GM21529 (cell line): ENCODE results near the gene FHL2.

Experiments used
- ATAC-seq: cut with Tn5 transposase; IDR thresholded peaks from one replicate; pipeline ENCODE4 v1.9.1; 2021; ENCODE audit not compliant: unreplicated experiment

Gene FHL2

DNA sequence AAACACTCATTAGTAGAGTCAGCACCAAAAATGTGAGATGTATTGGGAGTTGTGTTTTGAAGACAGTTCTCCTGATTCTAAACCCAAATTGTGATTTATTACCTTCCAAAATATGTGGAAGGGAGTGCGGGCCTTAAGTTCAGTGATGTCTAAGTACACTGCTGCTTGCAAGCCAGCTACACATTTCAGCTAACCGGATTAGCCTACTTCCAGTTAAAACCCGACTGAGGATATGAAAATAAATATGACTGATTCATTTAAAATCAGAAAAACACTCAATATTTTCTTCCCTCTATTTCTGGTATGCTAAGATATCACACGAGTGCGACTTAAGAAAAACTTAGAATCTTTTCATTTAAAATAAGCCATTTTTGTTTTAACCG lies 907 bp downstream of the FHL2 start:
- no peak for ATAC-seq

DNA sequence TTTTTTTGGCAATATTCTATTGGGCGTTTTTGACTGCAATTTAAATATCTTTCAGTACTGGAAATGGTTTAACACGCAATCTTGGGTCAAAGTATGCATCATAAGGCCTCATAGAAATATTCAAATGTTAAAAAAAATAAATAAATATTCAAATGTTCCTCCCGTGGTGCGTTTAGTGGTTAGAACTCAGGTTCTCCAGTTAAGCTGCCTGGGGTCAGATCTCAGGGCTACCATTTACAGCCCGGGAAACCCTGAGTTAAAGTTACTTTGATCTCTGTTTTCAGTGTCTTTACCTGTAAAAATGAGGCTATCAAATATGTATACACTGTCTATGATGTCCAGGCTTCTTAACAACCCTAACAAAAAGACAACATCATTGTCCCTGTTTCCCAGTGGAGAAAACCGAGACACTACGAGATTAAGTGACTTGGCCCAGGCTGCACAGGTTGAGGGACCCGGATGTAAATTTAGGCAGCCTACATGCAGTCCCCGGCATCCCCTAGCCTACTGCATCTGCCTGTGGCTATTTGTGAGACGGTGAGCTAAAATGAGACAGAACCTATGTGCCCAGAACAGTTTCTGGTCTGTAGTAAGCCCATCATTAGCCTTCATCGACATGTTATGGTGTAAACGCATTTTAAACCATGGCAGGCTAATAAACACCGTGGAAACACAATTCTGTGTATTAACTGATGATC lies 1.7 kb downstream of the FHL2 start:
- no peak for ATAC-seq

DNA sequence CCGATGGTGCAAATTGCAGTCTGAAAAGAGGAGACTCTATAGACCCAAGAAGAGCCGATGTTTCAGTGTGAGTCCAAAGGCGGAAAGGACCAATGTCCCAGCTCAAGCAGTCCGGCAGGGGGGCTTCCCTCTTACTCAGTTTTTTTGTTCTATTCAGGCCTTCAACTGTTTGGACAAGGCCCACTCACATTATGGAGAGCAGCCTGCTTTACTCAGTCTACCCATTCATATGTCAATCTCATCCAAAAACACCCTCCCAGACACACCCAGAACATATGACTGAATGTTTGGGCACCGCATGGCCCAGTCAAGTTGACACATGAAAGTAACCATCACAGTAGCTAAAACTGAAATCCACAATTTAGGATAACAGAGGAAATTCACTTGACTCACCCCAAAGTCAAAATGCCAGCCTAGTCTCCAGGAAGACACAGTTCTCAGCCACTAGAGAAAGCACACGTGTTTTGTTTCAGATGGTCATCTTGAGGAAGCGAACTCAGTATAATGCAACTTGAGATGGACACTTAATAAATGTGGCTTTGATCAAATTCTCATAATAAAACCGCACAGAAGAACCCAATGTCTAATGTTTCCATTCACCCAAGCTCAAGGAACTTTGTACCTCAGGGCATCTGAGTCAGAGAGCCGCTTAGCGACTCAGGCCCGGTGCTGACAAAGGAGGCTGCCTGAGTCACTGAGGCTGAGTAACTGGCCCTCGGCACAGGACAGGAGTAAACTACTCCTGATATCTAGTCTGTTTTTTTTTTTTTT lies 2.4 kb downstream of the FHL2 start:
- ATAC-seq: no peak

DNA sequence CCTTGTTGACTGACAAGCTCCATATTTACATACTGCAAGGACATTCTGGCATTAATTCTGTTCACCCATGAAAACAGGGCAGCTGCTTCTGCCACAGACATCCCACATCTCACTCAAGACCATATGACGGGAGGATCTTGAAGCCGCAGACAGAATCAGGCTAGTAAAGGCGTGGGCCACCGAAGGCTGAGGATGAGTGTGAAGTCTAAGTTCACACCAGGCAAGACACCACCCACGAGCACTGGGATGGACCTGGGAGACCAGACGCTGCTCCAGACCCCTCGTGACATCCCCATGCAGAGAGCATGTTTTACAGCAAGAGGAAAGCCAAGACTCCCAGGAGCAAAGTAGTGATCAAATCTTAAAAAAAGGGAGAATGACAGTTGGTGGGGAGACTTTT lies 3.2 kb downstream of the FHL2 start:
- ATAC-seq: no peak

DNA sequence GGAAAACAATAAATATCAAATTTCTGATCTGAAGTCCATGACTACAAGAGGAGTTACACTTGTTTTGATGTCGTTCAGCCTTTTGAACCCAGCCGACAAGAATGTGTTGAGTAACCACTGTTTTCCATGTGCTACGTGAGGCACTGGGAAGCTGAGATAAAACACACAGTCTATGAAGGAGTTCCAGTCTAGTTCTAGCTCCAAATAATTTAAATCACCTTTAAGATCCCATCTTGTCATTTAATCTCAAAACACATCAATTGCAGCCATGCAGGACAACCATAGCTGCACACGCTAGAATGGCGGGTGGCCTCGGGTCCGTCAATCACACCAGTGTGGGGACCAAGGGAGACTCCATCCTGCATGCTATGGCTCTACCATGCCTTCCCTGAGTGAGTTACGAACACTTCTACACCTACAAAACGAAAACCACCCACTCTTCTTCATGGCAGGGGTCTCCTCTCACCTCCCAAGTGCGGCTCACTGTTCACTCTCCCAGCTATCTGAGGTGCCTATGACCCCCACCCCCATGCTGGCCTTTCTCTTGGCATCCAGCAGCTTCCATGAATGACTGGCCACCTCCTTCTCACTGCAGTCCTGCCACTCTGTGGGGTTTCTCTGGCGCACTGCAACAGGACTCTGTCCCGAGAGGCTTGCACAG lies 3.8 kb downstream of the FHL2 start:
- ATAC-seq: no peak

DNA sequence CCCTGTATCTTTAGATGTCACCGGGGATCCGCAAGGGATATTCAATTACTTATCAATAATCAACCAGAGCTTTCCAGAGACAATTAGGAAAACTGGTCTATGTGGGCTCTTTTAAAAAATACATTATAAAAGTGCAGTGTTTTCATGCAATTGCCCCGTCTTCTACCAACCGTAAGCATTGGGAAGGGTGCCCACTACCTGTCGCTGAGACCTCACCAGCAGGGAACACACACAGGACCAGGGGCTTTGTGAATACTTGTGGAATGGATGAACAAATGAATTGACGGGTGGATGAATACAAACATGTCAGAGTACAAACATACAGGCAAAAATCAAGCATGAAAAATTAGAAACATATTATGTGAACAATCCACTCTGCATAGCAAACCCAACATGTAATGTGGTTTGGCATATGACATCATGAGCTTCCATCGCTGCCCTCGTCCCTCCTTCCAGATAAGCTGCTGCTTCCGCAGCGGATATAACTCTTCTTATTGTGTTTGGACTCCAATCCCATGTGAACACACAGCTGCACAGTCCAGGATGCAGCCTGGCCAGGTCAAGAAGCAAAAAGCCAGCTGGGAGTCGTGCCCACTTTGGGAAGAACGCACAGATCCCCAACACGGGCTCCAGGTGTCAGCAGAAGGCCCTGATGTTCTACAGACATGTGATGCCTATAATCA lies 5.3 kb downstream of the FHL2 start:
- no peak for ATAC-seq

DNA sequence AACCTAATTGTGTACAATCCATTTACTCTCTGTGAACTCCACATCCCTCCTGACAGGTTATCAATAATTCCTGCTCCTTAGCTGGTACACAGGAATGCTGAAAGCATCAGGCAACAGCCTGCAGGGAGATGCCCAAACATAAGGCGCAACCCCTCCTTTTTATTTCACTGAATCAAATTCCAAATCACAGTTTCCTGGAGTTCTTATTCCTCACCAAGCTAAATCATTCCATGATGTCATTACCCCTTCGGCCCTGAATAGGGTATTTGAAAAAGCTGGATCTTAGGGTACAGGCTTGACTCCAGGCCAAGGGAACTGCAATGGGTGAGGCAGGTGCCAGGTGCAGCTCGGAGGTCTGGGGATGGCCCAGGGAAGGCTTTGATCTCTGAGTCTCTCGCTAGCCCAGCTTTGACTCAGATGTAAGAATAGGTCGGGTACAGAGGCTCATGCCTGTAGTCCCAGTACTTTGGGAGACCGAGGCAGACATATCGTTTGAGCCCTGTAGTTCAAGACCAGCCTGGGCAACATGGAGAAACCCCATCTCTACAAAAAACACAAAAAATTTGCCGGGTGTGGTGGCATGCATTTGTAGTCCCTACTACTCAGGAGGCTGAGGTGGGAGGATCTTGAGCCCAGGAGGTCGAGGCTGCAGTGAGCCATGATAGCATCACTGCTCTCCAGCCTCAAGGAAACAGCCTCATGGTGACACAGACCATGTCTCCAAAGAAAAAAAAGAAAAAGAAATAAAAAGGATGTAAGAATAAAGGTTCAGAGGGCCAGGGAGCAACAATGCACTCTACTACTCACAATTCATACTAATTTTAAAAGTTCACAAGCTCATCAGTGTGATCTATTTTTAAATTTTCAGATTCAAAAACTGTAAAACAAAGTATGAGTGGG lies 6.8 kb downstream of the FHL2 start:
- no peak for ATAC-seq

DNA sequence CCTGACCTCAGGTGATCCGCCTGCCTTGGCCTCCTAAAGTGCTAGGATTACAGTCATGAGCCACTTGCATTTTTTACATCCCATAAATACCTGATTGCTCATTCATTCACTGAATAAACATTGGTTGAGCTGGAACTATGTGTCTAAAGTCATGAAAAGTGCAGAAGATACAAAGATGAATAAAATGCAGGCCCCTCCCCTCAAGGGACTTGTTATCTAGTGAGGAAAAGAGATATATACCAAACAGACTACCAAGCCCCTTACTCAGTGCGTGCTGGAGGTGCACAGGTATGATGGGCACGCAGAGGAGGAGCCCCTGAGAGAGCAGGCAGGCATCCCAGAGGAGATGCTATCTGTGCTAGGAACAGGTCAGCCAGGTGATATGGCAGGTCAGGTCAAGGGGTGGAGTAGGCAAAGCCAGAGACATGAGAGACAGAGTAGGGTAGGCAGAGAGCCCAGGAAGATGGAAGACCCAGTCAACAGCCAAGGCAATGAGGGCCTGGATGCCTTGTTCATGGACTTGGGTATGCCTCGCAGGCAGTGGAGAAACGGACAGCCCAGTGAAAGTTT lies 7.7 kb downstream of the FHL2 start:
- ATAC-seq: no peak

DNA sequence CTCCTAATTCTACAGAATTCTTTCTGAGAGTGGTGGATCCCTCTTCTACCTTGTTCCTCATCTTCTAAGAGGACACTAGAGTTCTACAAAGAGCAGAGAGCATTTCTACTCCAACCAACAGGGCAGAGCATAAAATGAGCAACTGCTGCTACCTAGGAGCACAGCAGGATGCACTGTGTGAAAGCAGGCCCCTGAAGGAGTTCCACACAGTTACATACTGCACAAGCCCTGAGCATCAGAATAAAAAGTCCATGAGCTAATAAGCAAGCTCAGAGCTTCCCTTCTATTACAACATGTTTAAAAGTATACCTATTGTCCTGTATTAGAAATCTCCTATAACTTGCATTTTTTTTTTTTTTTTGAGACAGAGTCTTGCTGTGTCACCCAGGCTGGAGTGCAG lies 8.4 kb downstream of the FHL2 start:
- ATAC-seq: no peak

DNA sequence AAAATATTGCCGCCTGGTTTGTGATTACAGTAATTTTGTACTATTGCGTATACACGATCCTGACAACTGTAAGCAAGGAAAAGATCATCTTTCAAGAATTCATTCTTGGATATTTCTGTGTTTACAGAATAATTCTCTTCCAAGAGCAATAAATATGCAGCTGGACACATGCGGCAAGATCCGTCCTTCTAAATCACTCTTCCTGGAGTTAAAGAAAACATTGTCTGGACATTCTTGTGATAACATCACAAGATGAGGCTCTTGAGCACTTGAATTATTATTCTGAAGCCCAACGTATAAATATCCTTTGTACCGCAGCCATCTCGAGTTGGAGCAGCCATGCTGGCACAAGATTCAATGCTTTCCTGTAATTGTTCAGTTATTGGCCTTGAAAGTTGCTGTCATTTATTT lies 9.9 kb downstream of the FHL2 start:
- no peak for ATAC-seq

DNA sequence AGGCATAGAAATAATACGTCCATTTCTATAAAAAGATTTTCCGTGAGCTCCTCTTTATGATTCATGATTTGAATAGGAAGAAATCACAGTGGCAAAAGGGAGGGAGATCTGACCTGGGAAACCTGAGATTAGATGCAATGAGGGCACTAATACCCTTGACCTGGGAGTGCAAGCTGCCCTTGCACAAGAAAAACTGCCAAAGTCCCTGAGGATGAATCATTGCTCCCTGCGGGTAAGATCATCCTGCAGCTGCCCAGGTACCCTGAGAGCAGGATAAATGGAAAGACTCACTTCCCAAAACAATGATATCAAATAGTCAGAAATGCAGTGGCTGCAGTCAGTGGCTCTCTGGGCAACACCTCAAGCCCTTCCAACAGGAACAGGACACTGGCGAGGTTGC lies 11.6 kb downstream of the FHL2 start:
- ATAC-seq: no peak

DNA sequence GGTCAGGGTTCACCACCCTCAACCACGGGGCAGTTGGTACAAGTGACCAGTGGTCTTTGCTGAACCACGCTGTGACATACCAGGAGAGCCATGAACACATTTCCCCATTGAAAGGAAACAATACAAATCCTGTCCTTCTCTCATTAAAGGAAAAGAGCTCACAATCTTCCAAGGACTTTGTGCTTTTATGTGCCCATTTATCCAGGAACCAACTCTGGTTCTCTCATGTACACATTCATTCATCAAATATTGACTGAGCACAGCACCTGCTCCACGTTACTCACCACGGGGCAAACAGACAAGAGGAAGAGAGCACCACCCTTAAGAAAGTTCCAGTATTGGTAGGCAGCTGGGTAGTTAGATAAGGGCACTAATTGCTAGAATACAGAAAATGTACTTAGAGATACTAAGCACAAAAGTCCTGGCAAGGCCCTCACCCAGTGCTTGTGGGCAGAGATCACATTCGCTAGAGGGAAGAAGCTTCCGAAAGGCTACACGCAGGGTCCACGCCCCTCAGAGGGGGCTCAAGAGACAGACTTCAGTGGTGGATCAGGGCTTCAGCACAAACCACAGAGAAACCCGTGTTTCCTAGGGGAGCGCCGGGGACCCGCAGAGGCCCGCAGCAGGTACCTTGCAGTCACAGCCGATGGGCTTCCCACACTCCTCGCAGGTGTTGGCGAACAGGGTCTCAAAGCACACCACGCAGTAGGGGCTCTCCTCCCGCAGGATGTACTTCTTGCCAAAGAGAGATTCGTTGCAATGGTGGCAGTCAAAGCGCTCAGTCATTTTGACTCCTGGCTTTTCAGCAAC lies 12.9 kb downstream of the FHL2 start:
- no peak for ATAC-seq

DNA sequence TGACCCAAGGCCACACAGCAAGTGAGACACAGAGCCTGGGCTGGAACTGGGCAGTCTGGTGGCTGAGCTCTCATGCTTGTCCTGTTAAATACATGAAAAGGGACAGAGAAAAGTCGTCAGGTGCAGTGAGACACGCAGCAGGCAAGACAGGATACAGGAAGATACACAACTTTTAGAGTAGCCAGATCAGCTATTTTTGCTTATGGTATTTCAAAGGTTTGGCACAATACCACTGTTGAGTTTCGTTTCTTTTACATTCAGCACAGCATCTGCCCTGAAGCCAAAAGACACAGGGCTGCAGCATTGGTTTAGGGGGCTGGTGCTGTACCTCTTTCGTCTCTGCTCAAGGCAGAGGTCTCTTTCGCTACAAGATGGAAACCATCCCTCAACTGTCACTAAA lies 14.0 kb downstream of the FHL2 start:
- ATAC-seq: no peak

DNA sequence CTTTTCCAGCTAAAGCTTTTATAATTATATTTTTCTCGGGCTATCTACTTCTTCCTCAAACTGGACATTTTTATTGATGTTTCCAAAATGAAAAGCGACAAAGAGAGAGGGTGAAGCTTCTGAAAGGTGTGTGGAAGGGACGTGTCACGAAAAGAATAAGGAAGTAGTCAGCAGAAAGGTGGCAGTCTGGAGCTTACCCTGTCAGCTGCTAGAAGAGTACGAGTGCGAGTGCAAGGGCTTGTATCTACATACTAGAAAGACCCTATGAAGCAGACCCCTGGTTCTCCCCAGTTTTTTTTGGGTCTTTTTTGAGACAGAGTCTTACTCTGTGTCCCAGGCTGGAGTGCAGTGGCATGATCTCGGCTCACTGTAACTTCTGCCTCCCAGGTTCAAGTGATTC lies 14.6 kb downstream of the FHL2 start:
- no peak for ATAC-seq

DNA sequence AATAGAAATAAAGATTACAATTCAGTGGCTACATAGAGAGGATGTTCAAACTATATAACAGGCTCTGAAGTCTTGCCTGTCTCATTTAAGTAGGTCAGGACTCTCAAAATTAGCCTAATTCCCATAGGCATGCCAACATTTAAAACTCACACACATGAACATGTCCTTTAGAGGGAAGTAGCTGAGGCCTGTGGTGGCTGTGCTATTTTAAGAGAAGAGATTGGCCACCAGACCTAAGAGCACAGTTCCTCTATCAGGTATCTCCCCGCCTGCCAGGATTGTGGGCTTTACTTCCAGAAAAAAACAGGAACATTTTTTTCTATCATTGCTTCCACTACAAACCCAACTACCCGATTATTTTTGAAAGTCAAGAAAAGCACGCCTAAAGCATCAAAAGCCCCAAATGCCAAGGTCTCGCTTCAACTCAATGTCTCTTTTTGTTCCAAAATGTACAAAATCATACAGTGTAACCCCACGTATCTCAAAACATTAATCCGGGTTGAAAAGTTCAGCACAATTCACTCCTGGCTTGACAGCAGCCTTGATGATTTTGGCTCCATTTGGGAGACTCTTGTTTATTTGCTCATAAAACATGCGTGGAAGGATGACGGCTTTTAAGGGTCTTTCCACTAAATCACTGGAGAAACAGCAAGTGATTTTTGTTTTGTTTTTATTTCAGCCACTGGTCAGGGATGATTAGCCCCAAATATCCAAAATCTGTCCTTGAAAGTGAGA lies 15.3 kb downstream of the FHL2 start:
- ATAC-seq: no peak

DNA sequence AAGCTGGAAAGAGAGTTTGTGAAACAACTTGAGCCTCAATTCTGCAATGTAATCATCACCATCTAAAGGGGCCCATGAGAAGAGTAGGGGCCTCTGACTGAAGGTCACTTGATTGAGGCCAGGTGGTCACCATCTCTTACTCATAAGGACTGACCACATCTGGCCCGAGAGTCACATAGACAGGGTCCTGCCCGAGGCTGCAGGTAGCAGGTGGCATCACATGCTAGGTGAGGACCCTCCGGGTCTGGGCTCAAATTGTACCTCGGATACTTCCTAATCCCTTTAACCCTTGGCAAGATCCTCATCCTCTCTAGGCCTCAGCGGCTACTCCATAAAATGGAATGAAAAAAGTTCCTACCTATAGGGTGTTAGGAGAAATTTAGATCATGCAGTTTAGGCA lies 16.7 kb downstream of the FHL2 start:
- no peak for ATAC-seq

DNA sequence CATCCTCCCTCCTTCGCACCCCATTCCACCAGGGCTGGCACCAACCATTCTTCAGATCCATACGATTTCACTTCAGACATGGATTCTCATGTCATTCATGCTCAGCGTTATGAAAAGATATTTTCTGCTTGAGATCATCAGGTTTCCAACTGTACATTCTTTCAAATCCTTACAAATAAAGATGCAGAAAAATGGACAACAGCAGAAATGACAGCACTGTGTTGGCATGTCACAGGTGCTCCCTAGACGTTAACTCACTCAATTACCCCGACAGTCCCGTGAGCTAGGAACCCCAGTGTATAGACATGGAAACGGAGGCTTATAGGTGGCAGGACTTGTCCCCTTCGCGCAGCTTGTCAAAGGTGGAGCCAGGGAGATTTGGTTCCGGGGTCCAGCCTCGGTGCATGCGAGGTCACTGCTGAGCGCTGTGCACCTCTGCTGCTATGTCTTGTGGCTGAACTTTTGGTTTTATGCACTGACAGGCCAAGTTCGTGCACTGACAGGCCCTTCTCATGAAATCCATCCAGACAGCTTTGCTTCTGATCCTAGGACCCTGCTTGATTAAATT lies 17.7 kb downstream of the FHL2 start:
- no peak for ATAC-seq

DNA sequence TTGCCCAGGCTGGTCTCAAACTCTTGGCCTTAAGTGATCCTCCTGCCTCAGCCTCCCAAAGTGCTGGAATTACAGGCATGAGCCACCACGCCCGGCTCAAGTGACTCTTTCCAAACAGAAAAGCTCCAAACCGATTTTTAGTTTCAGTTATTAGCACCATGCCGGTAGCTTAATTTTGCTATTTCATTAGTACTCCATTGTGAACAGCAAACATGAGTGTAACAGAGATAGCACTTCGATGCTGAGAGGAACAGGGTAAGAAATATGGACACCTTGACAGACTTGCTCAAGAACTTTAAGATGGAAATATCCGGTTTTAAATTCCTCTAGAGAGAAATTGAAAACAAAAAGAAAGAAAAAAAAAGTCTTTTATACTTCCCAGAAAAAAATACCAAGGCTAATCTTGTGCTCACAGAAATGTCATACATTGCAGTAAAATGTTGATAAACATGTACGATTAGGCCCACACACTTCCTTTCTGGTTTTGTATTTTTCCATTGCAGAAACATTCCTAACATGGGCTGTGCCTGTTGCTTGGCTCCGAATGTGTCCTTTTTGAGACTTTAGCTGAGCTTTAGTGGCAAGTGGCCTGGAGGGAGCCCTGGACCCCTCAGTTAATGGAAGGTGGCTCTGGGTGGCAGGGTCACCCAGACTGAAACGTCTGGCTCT lies 18.3 kb downstream of the FHL2 start:
- no peak for ATAC-seq
